ENCODE data around the gene SLC35B4.

DNA sequence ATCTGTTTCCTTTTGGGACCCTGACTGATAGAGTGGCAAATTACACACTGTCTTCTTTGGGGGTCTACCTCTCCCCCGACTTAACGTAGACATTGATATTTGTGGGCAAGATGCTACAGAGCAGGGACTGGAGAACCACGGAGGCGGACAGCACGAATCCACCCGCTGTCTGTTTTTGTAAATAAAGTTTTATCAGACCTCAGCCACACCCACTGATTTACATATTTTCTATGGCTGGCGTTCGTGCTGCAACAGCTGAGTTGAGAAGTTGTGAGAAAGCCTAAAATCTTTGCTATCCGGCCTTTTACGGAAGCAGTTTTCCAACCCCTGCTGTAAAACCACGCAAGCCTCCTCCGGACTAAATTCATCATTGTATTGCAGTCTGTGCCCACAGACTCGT, 17.2 kb upstream of the SLC35B4 start:
- TF ChIP-seq, protein P1, sequence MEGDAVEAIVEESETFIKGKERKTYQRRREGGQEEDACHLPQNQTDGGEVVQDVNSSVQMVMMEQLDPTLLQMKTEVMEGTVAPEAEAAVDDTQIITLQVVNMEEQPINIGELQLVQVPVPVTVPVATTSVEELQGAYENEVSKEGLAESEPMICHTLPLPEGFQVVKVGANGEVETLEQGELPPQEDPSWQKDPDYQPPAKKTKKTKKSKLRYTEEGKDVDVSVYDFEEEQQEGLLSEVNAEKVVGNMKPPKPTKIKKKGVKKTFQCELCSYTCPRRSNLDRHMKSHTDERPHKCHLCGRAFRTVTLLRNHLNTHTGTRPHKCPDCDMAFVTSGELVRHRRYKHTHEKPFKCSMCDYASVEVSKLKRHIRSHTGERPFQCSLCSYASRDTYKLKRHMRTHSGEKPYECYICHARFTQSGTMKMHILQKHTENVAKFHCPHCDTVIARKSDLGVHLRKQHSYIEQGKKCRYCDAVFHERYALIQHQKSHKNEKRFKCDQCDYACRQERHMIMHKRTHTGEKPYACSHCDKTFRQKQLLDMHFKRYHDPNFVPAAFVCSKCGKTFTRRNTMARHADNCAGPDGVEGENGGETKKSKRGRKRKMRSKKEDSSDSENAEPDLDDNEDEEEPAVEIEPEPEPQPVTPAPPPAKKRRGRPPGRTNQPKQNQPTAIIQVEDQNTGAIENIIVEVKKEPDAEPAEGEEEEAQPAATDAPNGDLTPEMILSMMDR (IDR thresholded peaks at IDR 0.05) = no peak
- TF ChIP-seq EZH2 (IDR thresholded peaks at IDR 0.05; ENCODE audit: borderline replicate concordance, insufficient read depth, low read depth, low read length, poor library complexity, severe bottlenecking) = no peak

All from B cell (primary cell).